ENCODE measurements around the gene HERC4. TPM values are rescaled to one million over a fixed set of nuclear protein-coding genes. Genes with fewer than 3 reads are reported as not detected.
A peak's percentile ranks its signal among the peaks of the same experiment; 100 is the strongest.

The HERC4 gene
- total RNA-seq, 1 experiment from 2014 or later: 39.4 TPM

DNA sequence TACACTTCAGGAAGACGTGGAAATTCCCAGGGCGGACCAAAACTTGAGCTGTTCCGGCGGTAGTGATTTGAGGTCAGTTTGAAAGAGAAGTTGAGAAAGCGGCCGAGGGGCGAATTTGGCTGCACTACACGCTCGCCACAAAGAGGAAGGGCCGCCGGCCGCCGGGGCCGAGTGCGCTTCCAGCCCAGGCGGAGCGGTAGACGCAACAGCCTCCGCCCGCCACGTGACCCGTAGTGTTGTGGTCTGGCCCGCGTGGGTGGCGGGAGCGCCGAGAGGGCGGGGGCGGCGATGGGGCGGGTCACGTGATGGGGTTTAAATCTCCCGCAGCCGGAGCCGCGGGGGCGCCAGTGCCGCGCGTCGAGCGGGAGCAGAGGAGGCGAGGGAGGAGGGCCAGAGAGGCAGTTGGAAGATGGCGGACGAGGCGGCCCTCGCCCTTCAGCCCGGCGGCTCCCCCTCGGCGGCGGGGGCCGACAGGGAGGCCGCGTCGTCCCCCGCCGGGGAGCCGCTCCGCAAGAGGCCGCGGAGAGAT lies 190.7 kb downstream of the HERC4 start, which contains the start of gene SIRT1 (continued):
- TF ChIP-seq IRF1 (CRISPR knock-in tag; IDR thresholded peaks at IDR 0.05) (no peak), PRRX2 (CRISPR knock-in tag; IDR thresholded peaks at IDR 0.05) (no peak), EMX1 (CRISPR knock-in tag; IDR thresholded peaks at IDR 0.05) (no peak), ELF4 (CRISPR knock-in tag; IDR thresholded peaks at IDR 0.05; ENCODE audit: low read depth) (no peak), ATF3 (CRISPR knock-in tag; conservative IDR thresholded peaks at IDR 0.05) (no peak), JAZF1 (CRISPR knock-in tag; IDR thresholded peaks at IDR 0.05) (no peak), ZNF416 (CRISPR knock-in tag; IDR thresholded peaks at IDR 0.05) (no peak), NR2C2 (CRISPR knock-in tag; IDR thresholded peaks at IDR 0.05) (no peak), USF2 (CRISPR knock-in tag; IDR thresholded peaks at IDR 0.05) (peak; percentile 99), FOXP1 (CRISPR knock-in tag; IDR thresholded peaks at IDR 0.05; ENCODE audit: borderline replicate concordance) (peak; percentile 51; the same call in 1 of the 2 replicates), MXD4 (CRISPR knock-in tag; IDR thresholded peaks at IDR 0.05; ENCODE audit: borderline replicate concordance) (no peak)
- TF ChIP-seq, protein P1, sequence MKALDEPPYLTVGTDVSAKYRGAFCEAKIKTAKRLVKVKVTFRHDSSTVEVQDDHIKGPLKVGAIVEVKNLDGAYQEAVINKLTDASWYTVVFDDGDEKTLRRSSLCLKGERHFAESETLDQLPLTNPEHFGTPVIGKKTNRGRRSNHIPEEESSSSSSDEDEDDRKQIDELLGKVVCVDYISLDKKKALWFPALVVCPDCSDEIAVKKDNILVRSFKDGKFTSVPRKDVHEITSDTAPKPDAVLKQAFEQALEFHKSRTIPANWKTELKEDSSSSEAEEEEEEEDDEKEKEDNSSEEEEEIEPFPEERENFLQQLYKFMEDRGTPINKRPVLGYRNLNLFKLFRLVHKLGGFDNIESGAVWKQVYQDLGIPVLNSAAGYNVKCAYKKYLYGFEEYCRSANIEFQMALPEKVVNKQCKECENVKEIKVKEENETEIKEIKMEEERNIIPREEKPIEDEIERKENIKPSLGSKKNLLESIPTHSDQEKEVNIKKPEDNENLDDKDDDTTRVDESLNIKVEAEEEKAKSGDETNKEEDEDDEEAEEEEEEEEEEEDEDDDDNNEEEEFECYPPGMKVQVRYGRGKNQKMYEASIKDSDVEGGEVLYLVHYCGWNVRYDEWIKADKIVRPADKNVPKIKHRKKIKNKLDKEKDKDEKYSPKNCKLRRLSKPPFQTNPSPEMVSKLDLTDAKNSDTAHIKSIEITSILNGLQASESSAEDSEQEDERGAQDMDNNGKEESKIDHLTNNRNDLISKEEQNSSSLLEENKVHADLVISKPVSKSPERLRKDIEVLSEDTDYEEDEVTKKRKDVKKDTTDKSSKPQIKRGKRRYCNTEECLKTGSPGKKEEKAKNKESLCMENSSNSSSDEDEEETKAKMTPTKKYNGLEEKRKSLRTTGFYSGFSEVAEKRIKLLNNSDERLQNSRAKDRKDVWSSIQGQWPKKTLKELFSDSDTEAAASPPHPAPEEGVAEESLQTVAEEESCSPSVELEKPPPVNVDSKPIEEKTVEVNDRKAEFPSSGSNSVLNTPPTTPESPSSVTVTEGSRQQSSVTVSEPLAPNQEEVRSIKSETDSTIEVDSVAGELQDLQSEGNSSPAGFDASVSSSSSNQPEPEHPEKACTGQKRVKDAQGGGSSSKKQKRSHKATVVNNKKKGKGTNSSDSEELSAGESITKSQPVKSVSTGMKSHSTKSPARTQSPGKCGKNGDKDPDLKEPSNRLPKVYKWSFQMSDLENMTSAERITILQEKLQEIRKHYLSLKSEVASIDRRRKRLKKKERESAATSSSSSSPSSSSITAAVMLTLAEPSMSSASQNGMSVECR (CRISPR knock-in tag; IDR thresholded peaks at IDR 0.05; ENCODE audit: borderline replicate concordance): peak; percentile 61; the same call in 1 of the 2 replicates
- TF ChIP-seq, protein P2, sequence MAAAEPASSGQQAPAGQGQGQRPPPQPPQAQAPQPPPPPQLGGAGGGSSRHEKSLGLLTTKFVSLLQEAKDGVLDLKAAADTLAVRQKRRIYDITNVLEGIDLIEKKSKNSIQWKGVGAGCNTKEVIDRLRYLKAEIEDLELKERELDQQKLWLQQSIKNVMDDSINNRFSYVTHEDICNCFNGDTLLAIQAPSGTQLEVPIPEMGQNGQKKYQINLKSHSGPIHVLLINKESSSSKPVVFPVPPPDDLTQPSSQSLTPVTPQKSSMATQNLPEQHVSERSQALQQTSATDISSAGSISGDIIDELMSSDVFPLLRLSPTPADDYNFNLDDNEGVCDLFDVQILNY (CRISPR knock-in tag; IDR thresholded peaks at IDR 0.05): peak; percentile 91
- TF ChIP-seq, protein P3, sequence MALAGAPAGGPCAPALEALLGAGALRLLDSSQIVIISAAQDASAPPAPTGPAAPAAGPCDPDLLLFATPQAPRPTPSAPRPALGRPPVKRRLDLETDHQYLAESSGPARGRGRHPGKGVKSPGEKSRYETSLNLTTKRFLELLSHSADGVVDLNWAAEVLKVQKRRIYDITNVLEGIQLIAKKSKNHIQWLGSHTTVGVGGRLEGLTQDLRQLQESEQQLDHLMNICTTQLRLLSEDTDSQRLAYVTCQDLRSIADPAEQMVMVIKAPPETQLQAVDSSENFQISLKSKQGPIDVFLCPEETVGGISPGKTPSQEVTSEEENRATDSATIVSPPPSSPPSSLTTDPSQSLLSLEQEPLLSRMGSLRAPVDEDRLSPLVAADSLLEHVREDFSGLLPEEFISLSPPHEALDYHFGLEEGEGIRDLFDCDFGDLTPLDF (CRISPR knock-in tag; IDR thresholded peaks at IDR 0.05): no peak

GRCh38 chr10:67883710-67884312 lies 191.3 kb downstream of the HERC4 start:
- TF ChIP-seq GTF2I (CRISPR knock-in tag; conservative IDR thresholded peaks at IDR 0.05) (peak; percentile 57; the same call in 1 of the 2 replicates), MXD4 (CRISPR knock-in tag; IDR thresholded peaks at IDR 0.05; ENCODE audit: borderline replicate concordance) (no peak)
- TF ChIP-seq, protein P4, sequence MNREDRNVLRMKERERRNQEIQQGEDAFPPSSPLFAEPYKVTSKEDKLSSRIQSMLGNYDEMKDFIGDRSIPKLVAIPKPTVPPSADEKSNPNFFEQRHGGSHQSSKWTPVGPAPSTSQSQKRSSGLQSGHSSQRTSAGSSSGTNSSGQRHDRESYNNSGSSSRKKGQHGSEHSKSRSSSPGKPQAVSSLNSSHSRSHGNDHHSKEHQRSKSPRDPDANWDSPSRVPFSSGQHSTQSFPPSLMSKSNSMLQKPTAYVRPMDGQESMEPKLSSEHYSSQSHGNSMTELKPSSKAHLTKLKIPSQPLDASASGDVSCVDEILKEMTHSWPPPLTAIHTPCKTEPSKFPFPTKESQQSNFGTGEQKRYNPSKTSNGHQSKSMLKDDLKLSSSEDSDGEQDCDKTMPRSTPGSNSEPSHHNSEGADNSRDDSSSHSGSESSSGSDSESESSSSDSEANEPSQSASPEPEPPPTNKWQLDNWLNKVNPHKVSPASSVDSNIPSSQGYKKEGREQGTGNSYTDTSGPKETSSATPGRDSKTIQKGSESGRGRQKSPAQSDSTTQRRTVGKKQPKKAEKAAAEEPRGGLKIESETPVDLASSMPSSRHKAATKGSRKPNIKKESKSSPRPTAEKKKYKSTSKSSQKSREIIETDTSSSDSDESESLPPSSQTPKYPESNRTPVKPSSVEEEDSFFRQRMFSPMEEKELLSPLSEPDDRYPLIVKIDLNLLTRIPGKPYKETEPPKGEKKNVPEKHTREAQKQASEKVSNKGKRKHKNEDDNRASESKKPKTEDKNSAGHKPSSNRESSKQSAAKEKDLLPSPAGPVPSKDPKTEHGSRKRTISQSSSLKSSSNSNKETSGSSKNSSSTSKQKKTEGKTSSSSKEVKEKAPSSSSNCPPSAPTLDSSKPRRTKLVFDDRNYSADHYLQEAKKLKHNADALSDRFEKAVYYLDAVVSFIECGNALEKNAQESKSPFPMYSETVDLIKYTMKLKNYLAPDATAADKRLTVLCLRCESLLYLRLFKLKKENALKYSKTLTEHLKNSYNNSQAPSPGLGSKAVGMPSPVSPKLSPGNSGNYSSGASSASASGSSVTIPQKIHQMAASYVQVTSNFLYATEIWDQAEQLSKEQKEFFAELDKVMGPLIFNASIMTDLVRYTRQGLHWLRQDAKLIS (CRISPR knock-in tag; IDR thresholded peaks at IDR 0.05; ENCODE audit: borderline replicate concordance): no peak
- Mint-ChIP-seq H3K36me3 (peaks cover 25% of the 10 kb centered on the region), H3K4me3 (peak overlapping the region; percentile 81), H3K4me1 (peaks cover 20% of the 10 kb centered on the region), H3K9me3 (no peaks in the 10 kb centered on the region), H3K27me3 (ENCODE audit: low read depth) (no peaks in the 10 kb centered on the region), H3K27ac (peak overlapping the region; percentile 96)
- CTCF ChIA-PET: interaction anchor here (1.0 to 2.6 kb wide), 4 partner anchors 22 to 95 kb away, joined by 4 to 19 read pairs (median 7); no protein-coding TSS in a partner anchor
- ATAC-seq (peak; percentile 1), DNase-seq (ENCODE audit: low spot score) (no peak)
- POLR2A ChIA-PET: interaction anchor here (0.9 to 3.6 kb wide), 2 partner anchors 22 to 448 kb away, joined by 6 to 20 read pairs; partner anchors contain the start of gene HNRNPH3

Measured in WTC11 (cell line).